Activated CD4-positive, alpha-beta T cell treated with anti-CD3 and anti-CD28 coated beads, Interleukin-2, amount 10 ng/mL, durations not matched to agents 24 days and 14 days (primary cell): Measurements from ENCODE around the gene ZDHHC19. TPM values are rescaled to one million over a fixed set of nuclear protein-coding genes. Genes with fewer than 3 reads are reported as not detected.
"Not testable (repeated sequence)": the region's sequence is repeated elsewhere in the genome, so short reads cannot be mapped to it uniquely, and the experiment has no call there.

Source experiments
- DNase-seq: peaks from one replicate; pipeline ENCODE4 v3.0.0; 2022
- H3K27ac Mint-ChIP-seq: one replicate; pipeline ENCODE4 v1.8.0; 2022; ENCODE audit warnings: mild to moderate bottlenecking, mixed read lengths
- H3K27me3 Mint-ChIP-seq: one replicate; pipeline ENCODE4 v1.8.0; 2022; ENCODE audit warnings: mixed read lengths
- H3K36me3 Mint-ChIP-seq: one replicate; pipeline ENCODE4 v1.8.0; 2022; ENCODE audit warnings: low read depth, mild to moderate bottlenecking, mixed read lengths
- H3K4me1 Mint-ChIP-seq: one replicate; pipeline ENCODE4 v1.8.0; 2021; ENCODE audit warnings: mixed read lengths
- H3K4me3 Mint-ChIP-seq: one replicate; pipeline ENCODE4 v1.8.0; 2022; ENCODE audit warnings: mild to moderate bottlenecking, moderate library complexity, mixed read lengths
- H3K9me3 Mint-ChIP-seq: one replicate; pipeline ENCODE4 v1.8.0; 2021; ENCODE audit warnings: mixed read lengths
- intact Hi-C: fragments of 100-400 bp; cut with micrococcal nuclease; formaldehyde crosslinking; loops from one replicate; pipeline ENCODE4 v1.15.1; 2023
- total RNA-seq: library from RNA; stranded (reverse); gene quantifications from 2 replicates; pipeline ENCODE4 v1.2.3, GENCODE V29; 2022

Gene ZDHHC19
- total RNA-seq, 1 donor from 2014 or later, result not detected

DNA sequence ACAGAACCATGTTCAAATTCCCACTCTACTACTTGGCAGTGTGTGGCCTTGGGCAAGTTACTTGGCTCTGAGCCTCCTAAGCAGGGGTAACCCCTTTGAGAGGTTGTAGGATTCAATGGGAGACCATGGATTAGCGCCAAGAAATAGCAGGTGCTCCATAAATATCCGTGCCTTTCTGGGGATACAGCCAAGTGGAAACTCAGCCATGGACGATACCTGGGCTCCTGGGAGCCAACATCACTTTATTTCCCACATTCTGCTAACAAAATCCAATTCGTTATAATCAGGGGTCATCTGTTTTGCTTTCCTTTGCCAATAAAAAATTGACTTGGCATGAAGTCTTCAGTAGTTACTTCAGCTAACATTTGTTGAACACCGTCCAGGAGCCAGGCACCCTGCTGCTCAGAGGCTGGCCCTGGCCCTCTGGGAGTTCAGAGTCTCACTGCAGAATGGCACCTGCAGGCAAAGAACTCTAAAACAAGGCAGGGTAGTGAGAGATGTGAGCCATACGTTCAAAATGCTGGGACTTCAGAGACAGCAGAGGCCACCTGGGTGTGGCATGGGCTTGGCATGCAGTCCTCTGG, 42.3 kb downstream of the ZDHHC19 start:
- Mint-ChIP-seq H3K4me3 (no peak overlapping the region), H3K27me3 (no peaks in the 10 kb centered on the region), H3K36me3 (no peaks in the 10 kb centered on the region), H3K9me3 (no peaks in the 10 kb centered on the region), H3K4me1 (peaks cover 10% of the 10 kb centered on the region), H3K27ac (no peak overlapping the region)
- intact Hi-C loops, result no loop called here
- no peak for DNase-seq

DNA sequence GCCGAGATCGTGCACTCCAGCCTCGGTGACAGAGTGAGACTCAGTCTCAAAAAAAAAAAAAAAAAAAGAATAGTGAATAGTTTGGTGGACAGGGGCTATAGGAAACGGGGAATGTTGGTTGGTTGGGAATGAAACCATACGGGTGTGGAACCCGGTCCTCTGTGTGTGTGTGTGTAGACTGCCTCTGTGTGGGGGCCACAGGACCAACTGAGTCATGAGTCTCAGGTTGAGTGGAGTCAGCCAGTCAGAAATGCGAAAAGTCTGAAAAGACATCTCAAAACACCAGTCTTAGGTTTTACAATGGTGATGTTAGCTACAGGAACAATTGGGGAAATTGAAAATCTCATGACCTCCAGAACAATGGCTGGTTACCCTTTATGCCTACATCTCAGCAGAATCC, 44.5 kb downstream of the ZDHHC19 start:
- Mint-ChIP-seq H3K4me1 (peaks cover 13% of the 10 kb centered on the region), H3K4me3 (no peak overlapping the region), H3K27me3 (no peaks in the 10 kb centered on the region), H3K27ac (peak overlapping the region; percentile 65), H3K36me3 (no peaks in the 10 kb centered on the region), H3K9me3 (no peaks in the 10 kb centered on the region)
- no peak for DNase-seq
- intact Hi-C loops, result no loop called here

DNA sequence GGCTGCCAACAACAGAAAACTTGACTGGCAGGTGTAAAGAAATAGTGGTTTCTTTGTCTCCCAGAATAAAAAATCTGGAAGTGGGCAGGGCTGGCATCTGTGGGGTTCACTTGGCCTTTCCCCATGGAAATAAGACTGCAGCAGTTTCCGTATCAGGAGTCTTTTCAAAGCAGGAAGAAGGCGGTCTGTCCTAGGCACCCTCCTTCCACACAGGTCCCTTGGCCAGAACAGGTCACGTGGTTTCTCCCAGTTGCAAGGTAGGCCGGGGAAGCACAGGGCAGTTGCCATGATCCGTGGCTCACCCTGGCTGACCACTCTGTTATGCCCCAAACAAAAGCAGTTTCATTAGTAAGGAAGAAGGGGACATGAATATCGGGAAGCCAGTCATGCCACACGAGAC, 45.4 kb downstream of the ZDHHC19 start:
- intact Hi-C loops, result no loop called here
- H3K4me3 Mint-ChIP-seq, result no peak overlapping the region
- H3K36me3 Mint-ChIP-seq, result no peaks in the 10 kb centered on the region
- peaks cover 13% of the 10 kb centered on the region for H3K4me1 Mint-ChIP-seq
- H3K27ac Mint-ChIP-seq, result no peak overlapping the region
- H3K27me3 Mint-ChIP-seq, result no peaks in the 10 kb centered on the region
- no peak for DNase-seq
- no peaks in the 10 kb centered on the region for H3K9me3 Mint-ChIP-seq

DNA sequence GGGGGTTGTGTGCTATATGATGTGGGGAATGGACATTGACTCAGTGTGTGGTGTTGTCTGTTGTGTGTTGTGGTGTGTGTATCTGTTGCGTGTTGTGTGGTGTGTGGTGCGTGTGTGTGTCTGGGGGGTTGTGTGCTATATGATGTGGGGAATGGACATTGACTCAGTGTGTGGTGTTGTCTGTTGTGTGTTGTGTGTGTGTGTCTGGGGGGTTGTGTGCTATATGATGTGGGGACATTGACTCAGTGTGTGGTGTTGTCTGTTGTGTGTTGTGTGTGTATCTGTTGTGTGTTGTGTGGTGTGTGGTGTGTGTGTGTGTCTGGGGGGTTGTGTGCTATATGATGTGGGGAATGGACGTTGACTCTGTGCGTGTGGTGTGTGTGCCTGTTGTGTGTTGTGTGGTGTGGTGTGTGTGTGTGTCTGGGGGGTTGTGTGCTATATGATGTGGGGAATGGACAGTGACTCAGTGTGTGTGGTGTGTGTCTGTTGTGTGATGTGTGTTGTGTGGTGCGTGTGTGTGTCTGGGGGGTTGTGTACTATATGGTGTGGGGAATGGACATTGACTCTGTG, 46.1 kb downstream of the ZDHHC19 start:
- DNase-seq, H3K9me3 Mint-ChIP-seq, H3K27ac Mint-ChIP-seq, intact Hi-C loops, H3K36me3 Mint-ChIP-seq, H3K4me3 Mint-ChIP-seq, H3K27me3 Mint-ChIP-seq: not testable (repeated sequence)
- H3K4me1 Mint-ChIP-seq, result peaks cover 20% of the 10 kb centered on the region

DNA sequence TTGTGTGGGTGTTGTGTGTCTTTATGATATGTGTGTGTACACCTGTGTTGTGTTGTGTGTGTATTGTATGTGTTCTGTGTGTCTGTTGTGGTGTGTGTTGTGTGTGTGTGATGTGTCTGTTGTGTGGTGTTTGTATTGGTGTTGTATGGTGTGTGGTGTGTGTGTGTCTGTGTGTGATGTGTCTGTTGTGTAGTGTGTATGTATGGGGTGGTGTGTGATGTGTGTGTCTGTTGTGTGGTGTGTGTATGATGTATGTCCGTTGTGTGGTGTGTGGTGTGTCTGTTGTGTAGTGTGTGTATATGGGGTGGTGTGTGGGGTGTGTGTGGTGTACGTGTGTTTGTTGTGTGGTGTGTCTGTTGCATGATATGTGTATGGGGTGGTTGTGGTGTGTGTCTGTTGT, 46.6 kb downstream of the ZDHHC19 start:
- Mint-ChIP-seq H3K4me3 (no peak overlapping the region), H3K36me3 (no peaks in the 10 kb centered on the region), H3K9me3 (no peaks in the 10 kb centered on the region), H3K4me1 (peaks cover 25% of the 10 kb centered on the region), H3K27ac (no peak overlapping the region), H3K27me3 (no peaks in the 10 kb centered on the region)
- no peak for DNase-seq
- intact Hi-C loops, result no loop called here

DNA sequence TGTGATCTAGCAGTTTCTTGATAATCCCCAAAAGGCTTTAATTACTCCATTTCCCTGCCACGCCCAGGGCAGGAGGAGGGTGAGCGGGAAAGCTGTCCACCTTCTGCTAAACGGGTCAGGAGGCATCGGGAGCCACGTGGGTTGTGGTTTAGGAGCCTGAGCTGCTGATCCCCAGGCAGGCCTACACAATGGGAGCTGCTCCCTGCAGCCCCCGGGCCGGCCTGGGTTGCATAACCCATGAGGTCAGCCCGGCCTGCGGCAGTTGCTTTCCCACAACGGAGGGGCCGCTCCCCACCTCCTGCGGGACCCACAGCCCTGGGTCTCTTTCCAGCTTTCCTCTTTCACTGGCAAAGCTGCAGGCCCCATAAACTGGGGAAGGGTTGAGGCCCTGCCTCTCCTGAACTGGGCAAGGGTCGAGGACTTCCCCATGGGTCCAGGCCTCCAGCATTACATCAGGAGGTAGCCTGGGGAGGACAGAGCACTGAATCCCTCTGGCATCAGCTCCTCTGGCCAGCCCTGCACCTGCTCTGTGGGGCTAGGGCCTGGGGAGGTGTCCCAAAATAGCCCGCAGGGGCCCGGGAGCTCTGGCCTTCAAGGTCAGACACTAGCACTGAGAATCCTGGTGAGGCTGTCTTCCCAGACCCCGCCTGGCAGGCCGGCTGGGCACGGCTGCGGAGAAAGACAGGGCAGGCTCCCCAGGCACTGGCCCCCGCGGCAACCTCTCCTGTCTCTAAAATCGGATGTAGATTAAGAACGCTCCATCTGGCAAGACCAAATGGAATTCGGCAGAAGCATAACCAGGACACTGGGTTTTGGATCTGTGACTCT, 47.3 kb downstream of the ZDHHC19 start:
- Mint-ChIP-seq H3K9me3 (no peaks in the 10 kb centered on the region), H3K4me3 (no peak overlapping the region), H3K27ac (no peak overlapping the region), H3K27me3 (no peaks in the 10 kb centered on the region), H3K4me1 (peaks cover 28% of the 10 kb centered on the region), H3K36me3 (no peaks in the 10 kb centered on the region)
- intact Hi-C loops, result no loop called here
- DNase-seq, result no peak

DNA sequence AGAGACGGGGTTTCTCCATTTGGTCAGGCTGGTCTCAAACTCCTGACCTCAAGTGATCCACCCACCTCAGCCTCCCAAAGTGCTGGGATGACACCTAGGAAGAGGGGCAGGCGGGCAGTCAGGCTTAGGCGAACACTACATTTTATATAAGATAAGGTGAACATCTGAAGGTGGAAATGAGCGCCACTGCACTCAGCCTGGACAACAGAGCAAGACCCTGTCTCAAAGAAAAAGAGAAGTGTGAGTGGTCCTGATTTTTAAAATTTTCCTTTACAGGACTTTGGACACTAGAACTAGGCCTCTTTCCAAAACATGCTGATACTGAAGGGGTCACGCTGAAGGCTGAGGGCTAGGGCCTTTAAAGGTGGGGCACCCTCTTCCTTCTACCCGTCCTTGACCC, 48.0 kb downstream of the ZDHHC19 start:
- no peaks in the 10 kb centered on the region for H3K9me3 Mint-ChIP-seq
- no peak for DNase-seq
- H3K4me1 Mint-ChIP-seq, result peaks cover 28% of the 10 kb centered on the region
- intact Hi-C loops, result no loop called here
- no peaks in the 10 kb centered on the region for H3K27me3 Mint-ChIP-seq
- H3K4me3 Mint-ChIP-seq, result no peak overlapping the region
- H3K27ac Mint-ChIP-seq, result no peak overlapping the region
- no peaks in the 10 kb centered on the region for H3K36me3 Mint-ChIP-seq

DNA sequence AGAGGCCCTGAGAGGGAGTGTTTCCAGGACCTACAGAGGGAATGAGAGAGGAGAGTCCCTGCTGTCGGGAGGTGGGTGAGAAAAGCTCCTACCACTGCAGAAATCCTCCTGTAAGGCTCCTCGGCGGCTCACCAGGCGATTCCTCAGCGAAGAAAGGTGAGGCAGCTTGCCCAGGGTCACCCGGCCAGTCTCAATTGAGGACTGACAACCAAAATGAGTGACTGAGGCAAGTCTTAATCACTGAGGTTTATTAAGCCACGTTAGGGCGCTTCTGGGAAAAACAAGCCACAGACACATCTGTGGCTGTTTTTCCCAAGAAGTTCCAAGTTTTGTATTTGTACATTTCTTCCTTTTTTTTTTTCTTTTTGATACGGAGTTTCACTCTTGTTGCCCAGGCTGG, 48.5 kb downstream of the ZDHHC19 start:
- Mint-ChIP-seq H3K9me3 (no peaks in the 10 kb centered on the region), H3K4me3 (no peak overlapping the region), H3K36me3 (no peaks in the 10 kb centered on the region), H3K4me1 (peaks cover 28% of the 10 kb centered on the region), H3K27ac (no peak overlapping the region), H3K27me3 (no peaks in the 10 kb centered on the region)
- no peak for DNase-seq
- intact Hi-C loops, result no loop called here

DNA sequence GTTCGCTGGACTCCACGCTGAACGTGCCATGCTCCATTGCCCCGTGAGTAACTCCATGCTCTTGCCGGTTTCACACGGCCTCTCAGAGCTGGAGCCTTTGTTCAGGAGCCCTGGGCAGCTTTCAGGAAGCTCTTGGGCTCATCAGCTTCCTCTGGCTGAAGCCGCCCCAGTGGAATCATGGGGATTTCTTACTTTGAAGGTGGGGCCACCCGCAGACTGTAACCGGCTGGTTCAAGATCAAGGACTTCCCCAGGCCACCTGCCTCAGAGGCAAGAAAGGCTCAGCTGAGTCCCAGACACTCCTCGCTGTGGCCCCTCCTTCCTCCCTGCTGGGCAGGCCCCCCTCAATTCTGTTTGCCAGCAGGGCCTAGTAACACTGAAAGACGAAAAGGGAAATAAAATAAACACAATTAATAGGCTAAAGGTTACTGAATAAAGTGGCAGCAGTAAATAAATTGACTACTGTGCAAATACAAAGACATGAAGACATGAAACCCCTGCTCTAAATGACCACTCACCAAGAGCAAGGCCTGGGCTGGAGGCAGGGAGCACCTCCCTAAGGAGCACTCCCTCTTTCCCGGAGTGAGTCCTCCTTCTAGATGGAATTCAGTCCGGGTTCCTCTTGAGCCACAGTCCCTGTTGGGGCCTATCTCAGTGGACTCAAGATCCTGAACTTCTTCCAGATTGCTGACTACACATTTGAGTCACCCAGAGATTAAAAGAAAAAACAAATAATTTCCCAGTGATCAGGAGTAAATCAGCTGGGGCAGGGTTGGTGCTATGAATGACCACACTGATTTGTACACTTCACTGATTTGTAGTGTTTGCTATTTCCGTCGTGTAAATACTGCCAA, 51.0 kb downstream of the ZDHHC19 start:
- peak overlapping the region; percentile 60 for H3K4me3 Mint-ChIP-seq
- no peaks in the 10 kb centered on the region for H3K36me3 Mint-ChIP-seq
- peak overlapping the region; percentile 87 for H3K27ac Mint-ChIP-seq
- H3K27me3 Mint-ChIP-seq, result no peaks in the 10 kb centered on the region
- DNase-seq, result peak; percentile 86
- H3K4me1 Mint-ChIP-seq, result peaks cover 34% of the 10 kb centered on the region
- H3K9me3 Mint-ChIP-seq, result no peaks in the 10 kb centered on the region
- intact Hi-C loops, result no loop called here

DNA sequence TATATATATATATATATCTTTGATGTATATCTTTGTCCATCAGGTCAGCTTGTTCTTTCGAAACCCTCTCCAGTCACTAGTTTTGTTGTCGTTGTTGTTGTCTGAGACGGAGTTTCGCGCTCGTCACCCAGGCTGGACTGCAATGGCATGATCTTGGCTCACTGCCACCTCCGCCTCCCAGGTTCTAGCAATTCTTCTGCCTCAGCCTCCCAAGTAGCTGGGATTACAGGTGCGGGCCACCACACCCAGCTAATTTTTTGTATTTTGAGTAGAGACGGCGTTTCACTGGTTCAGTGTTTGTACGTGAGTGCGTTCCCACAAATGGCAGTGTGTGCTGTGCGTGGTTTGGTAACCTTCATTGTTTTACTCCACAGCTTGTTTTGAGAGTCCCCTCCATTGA, 51.7 kb downstream of the ZDHHC19 start:
- intact Hi-C loops, result no loop called here
- Mint-ChIP-seq H3K4me1 (peaks cover 38% of the 10 kb centered on the region), H3K4me3 (no peak overlapping the region), H3K27ac (peak overlapping the region; percentile 87), H3K36me3 (peaks cover 2% of the 10 kb centered on the region), H3K27me3 (no peaks in the 10 kb centered on the region), H3K9me3 (no peaks in the 10 kb centered on the region)
- no peak for DNase-seq

DNA sequence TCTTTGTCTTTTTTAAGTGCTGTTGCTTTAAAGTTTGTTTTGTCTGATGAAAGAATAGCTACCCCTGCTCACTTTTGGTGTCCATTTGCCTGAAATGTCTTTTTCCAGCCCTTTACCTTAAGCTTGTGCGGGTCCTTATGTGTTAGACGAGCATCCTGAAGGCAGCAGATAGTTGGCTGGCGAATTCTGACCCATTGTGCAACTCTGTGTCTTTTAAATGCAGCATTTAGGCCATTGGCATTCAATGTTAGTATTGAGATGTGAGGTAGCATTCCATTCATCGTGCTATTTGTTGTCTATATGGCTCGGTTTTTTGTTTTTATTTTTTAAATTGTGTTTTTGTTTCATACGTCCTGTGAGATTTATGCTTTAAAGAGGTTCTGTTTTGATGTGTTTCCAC, 55.0 kb downstream of the ZDHHC19 start:
- no peak overlapping the region for H3K27ac Mint-ChIP-seq
- H3K36me3 Mint-ChIP-seq, result peaks cover 6% of the 10 kb centered on the region
- H3K27me3 Mint-ChIP-seq, result no peaks in the 10 kb centered on the region
- H3K4me3 Mint-ChIP-seq, result no peak overlapping the region
- no peaks in the 10 kb centered on the region for H3K9me3 Mint-ChIP-seq
- no peak for DNase-seq
- peaks cover 39% of the 10 kb centered on the region for H3K4me1 Mint-ChIP-seq
- intact Hi-C loops, result no loop called here

DNA sequence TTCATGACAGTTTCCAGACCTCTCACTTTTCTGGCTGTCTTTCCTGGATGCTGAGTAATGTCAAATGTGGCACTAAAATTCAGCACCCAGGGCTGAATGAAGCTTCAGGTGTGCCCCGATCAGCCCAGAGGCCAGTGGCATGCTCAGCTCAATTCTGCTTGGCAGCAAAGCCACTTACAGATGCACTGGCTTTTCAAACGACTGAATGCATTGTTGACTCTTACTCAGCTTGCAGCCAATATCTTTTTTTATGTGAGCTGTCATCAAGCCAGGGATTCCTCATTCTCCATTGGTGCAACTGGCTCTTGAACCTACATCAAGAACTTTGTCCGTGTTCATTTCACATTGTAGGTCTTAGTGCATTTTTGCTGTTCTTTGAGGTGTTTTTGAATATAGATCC, 60.7 kb downstream of the ZDHHC19 start:
- Mint-ChIP-seq H3K9me3 (no peaks in the 10 kb centered on the region), H3K4me3 (no peak overlapping the region), H3K4me1 (peaks cover 16% of the 10 kb centered on the region), H3K36me3 (peaks cover 13% of the 10 kb centered on the region), H3K27me3 (peaks cover 4% of the 10 kb centered on the region), H3K27ac (no peak overlapping the region)
- no peak for DNase-seq
- intact Hi-C loops, result no loop called here

DNA sequence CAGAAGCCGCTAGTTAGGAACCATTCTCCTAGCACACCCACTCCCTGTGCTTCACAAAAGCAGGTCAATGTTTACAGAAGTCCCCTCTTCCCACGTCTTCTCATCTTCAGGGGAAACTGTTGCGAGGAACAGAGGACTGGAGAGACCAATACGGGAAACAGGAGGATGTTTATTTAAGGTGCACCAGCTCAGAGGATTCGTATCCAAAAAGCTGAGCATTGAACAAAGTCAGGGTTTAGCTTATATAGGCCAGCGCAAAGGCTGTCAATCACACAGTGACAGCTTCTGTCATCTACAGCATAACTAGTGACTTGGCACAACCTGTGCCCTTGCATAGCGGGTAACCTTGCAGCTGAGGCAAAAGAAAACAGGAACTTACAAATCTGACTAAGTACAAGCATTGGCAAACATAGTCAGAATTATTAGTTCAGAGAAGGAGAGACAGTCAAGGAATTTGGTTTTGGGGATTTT, 61.3 kb downstream of the ZDHHC19 start:
- Mint-ChIP-seq H3K27me3 (peaks cover 4% of the 10 kb centered on the region), H3K36me3 (peaks cover 11% of the 10 kb centered on the region), H3K9me3 (no peaks in the 10 kb centered on the region), H3K4me1 (peaks cover 11% of the 10 kb centered on the region), H3K4me3 (no peak overlapping the region), H3K27ac (no peak overlapping the region)
- DNase-seq, result no peak
- intact Hi-C loops, result no loop called here

DNA sequence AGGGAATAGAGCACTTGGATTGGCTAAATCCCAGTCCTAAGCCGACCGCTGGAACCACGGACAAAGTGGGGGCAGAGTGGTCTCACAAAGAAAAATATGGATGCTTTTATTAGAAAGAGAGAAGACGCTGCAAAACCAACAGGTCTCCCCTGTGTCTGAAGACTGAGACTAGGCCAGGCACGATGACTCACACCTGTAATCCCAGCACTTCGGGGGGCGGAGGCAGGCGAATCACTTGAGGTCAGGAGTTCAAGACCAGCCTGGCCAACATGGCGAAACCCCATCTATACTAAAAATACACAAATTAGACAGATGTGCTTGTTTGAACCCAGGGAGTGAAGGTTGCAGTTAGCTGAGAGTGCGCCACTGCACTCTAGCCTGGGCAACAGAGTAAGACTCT, 61.8 kb downstream of the ZDHHC19 start:
- DNase-seq, result no peak
- Mint-ChIP-seq H3K36me3 (peaks cover 11% of the 10 kb centered on the region), H3K4me3 (no peak overlapping the region), H3K9me3 (no peaks in the 10 kb centered on the region), H3K27ac (no peak overlapping the region), H3K4me1 (peaks cover 10% of the 10 kb centered on the region), H3K27me3 (peaks cover 4% of the 10 kb centered on the region)
- intact Hi-C loops, result no loop called here
